SK-N-SH (cell line): Measurements from ENCODE around the gene CHRM4.

Source experiments
- EP300 ChIP-seq, 2 experiments: IDR thresholded peaks; 2 replicates each; pipeline versions ENCODE4 v1.4.0 to v1.6.1; 2012; ENCODE audit warnings: borderline replicate concordance in 1 of 2, low read depth in 1 of 2, low read length in 1 of 2
- EZH2phosphoT487 ChIP-seq: fragments of 200-600 bp; sonication (generic); IDR thresholded peaks from 2 replicates; pipeline ENCODE4 v1.6.1; 2017; ENCODE audit warnings: low read depth, mixed run types, mild to moderate bottlenecking, antibody characterized with exemption, moderate library complexity, borderline replicate concordance
- GABPA ChIP-seq: IDR thresholded peaks from 2 replicates; pipeline ENCODE4 v1.4.0; 2012; ENCODE audit warnings: low read depth, mild to moderate bottlenecking
- GATA2 ChIP-seq: sonication (generic); formaldehyde crosslinking; IDR thresholded peaks from 2 replicates; pipeline ENCODE4 v1.5.0; 2020; ENCODE audit warnings: mild to moderate bottlenecking, missing genetic modification reagents
- MXI1 ChIP-seq: IDR thresholded peaks from 2 replicates; pipeline ENCODE4 v1.6.1; 2012; ENCODE audit warnings: mild to moderate bottlenecking, low read depth, low read length, improper control_type of control experiment
- TAF1 ChIP-seq: IDR thresholded peaks from 2 replicates; pipeline ENCODE4 v1.6.1; 2012; ENCODE audit warnings: low read depth, mild to moderate bottlenecking, low read length, moderate library complexity, borderline replicate concordance
- YY1 ChIP-seq: IDR thresholded peaks from 2 replicates; pipeline ENCODE4 v1.4.0; 2012; ENCODE audit warnings: low read depth, mild to moderate bottlenecking
- TF ChIP-seq, protein P1 (sequence below): fragments of 200-600 bp; sonication (generic); IDR thresholded peaks from 2 replicates; pipeline ENCODE4 v1.6.1; 2017; ENCODE audit warnings: antibody characterized with exemption, mild to moderate bottlenecking, moderate library complexity
- TF ChIP-seq, protein P2 (sequence below): IDR thresholded peaks from 2 replicates; pipeline ENCODE4 v1.4.0; 2012; ENCODE audit warnings: low read depth

DNA sequence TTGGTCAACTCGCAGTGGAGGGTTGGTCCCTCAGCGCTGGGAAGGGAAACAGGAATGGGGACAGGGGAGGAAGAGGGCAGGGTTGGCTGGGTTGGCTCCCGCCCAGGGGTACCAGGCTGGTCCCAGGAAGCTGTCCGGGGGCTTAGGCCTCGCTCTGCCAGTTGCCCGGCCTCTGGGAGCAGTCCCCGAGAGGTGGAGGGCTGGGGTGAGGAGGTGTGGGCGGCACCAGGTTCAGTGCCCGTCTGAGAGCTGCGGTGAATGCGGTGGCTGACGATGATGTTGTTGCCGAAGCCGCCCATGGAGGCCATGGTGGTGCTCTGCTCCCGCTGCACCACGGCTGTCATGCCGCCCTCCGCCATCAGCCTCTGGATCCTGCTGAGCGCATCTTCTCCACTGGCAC is 6.0 kb upstream of the CHRM4 start:
- TF ChIP-seq EZH2phosphoT487 (no peak), TAF1 (no peak), GATA2 (CRISPR knock-in tag) (no peak), EP300 (IDR thresholded peaks at IDR 0.05; ENCODE audit: borderline replicate concordance in 1 of 2, low read depth in 1 of 2, low read length in 1 of 2) (no peak), MXI1 (no peak), GABPA (no peak), YY1 (no peak)
- TF ChIP-seq, protein P1, sequence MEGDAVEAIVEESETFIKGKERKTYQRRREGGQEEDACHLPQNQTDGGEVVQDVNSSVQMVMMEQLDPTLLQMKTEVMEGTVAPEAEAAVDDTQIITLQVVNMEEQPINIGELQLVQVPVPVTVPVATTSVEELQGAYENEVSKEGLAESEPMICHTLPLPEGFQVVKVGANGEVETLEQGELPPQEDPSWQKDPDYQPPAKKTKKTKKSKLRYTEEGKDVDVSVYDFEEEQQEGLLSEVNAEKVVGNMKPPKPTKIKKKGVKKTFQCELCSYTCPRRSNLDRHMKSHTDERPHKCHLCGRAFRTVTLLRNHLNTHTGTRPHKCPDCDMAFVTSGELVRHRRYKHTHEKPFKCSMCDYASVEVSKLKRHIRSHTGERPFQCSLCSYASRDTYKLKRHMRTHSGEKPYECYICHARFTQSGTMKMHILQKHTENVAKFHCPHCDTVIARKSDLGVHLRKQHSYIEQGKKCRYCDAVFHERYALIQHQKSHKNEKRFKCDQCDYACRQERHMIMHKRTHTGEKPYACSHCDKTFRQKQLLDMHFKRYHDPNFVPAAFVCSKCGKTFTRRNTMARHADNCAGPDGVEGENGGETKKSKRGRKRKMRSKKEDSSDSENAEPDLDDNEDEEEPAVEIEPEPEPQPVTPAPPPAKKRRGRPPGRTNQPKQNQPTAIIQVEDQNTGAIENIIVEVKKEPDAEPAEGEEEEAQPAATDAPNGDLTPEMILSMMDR: no peak
- TF ChIP-seq, protein P2, sequence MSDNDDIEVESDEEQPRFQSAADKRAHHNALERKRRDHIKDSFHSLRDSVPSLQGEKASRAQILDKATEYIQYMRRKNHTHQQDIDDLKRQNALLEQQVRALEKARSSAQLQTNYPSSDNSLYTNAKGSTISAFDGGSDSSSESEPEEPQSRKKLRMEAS: no peak
